K562 (cell line): Measurements from ENCODE around the gene VAT1L. TPM values are rescaled to one million over a fixed set of nuclear protein-coding genes. Genes with fewer than 3 reads are reported as not detected.

Experiments
- FOXK1 ChIP-seq: sonication (generic); formaldehyde crosslinking; IDR thresholded peaks from 2 replicates; pipeline ENCODE4 v1.8.0; 2022; ENCODE audit warnings: missing genetic modification reagents, mild to moderate bottlenecking, borderline replicate concordance
- HIVEP1 ChIP-seq: fragments of 250-450 bp; sonication (Bioruptor Pico); IDR thresholded peaks from 2 replicates; pipeline ENCODE4 v1.4.0; 2020; ENCODE audit warnings: mild to moderate bottlenecking
- PHF21A ChIP-seq: fragments of 450-650 bp; IDR thresholded peaks from 2 replicates; pipeline ENCODE4 v1.6.1; 2017; ENCODE audit warnings: low read depth, borderline replicate concordance
- SAP30 ChIP-seq: fragments of 200-600 bp; sonication (generic); IDR thresholded peaks from 2 replicates; pipeline ENCODE4 v1.6.1; 2012; ENCODE audit warnings: borderline replicate concordance, low read depth, mild to moderate bottlenecking, moderate library complexity, low read length, control low read depth, inconsistent platforms; ENCODE audit not compliant: insufficient read depth, poor library complexity, severe bottlenecking
- SIN3B ChIP-seq: fragments of 450-650 bp; IDR thresholded peaks from 2 replicates; pipeline ENCODE4 v1.6.1; 2017; ENCODE audit warnings: low read depth, mild to moderate bottlenecking, moderate library complexity
- TFAM ChIP-seq: fragments of 250-450 bp; sonication (Bioruptor Pico); conservative IDR thresholded peaks from 2 replicates; pipeline ENCODE4 v1.5.0; 2021; ENCODE audit warnings: mild to moderate bottlenecking, moderate library complexity
- YBX1 ChIP-seq: fragments of 450-650 bp; IDR thresholded peaks from 2 replicates; pipeline ENCODE4 v1.7.1; 2016; ENCODE audit warnings: mild to moderate bottlenecking
- ZNF212 ChIP-seq: fragments of 450-650 bp; formaldehyde crosslinking; IDR thresholded peaks from 2 replicates; pipeline ENCODE4 v1.4.0; 2020; ENCODE audit warnings: mild to moderate bottlenecking
- polyA plus RNA-seq, 8 experiments: library from polyadenylated mRNA; depleted of rRNA in 4 of 8; stranded (reverse) in 5 of 8; unstranded in 3 of 8; fragments of >200 nt; fragmentation: Nextera tagmentation in 2 of 8; fragmentation: Illumina TruSeq in 1 of 8; extraction: Ambion mirVana in 2 of 8; extraction: Trizol in 1 of 8; gene quantifications; 2 replicates each; pipeline versions ENCODE4 v1.2.1 to v1.2.3, GENCODE V29; 2011 to 2014; ENCODE audit warnings: inconsistent platforms in 1 of 8, missing spikeins in 1 of 8
- total RNA-seq, 7 experiments: library from RNA; depleted of rRNA in 6 of 7; stranded (reverse); fragments of >200 nt in 6 of 7; fragmentation: Illumina TruSeq in 2 of 7; extraction: Trizol in 2 of 7; gene quantifications; 2 replicates each; pipeline versions ENCODE4 v1.2.1 to v1.2.3, GENCODE V29; 2011 to 2021; ENCODE audit warnings: low replicate concordance in 1 of 7
- TF ChIP-seq, protein P1 (sequence below), 2 experiments: fragments of 450-650 bp; formaldehyde crosslinking in 1 of 2; IDR thresholded peaks; 2 replicates each; pipeline versions ENCODE4 v1.4.0 to v1.6.1; 2014 to 2020; ENCODE audit warnings: mild to moderate bottlenecking in 2 of 2, borderline replicate concordance in 1 of 2, low read depth in 1 of 2
- TF ChIP-seq, protein P2 (sequence below), 2 experiments: IDR thresholded peaks; 2 replicates each; pipeline ENCODE4 v1.6.1; 2012; ENCODE audit warnings: improper control_type of control experiment in 2 of 2, low read depth in 2 of 2, low read length in 2 of 2, borderline replicate concordance in 1 of 2
- TF ChIP-seq, protein P3 (sequence below): sonication (generic); formaldehyde crosslinking; IDR thresholded peaks from 2 replicates; pipeline ENCODE4 v1.8.1; 2023; ENCODE audit warnings: mild to moderate bottlenecking, missing genetic modification reagents, moderate library complexity
- TF ChIP-seq, protein P4 (sequence below), 3 experiments: fragments of 200-800 bp in 1 of 3; sonication (Bioruptor generic) in 1 of 3; sonication (generic) in 1 of 3; formaldehyde crosslinking in 1 of 3; IDR thresholded peaks; 2 replicates each; pipeline versions ENCODE4 v1.6.1 to v1.8.0; 2016 to 2022; ENCODE audit warnings: mild to moderate bottlenecking in 2 of 3, missing compliant biosample characterization in 2 of 3, missing genetic modification characterization in 2 of 3, missing genetic modification reagents in 1 of 3

Gene VAT1L
- total and polyA plus RNA-seq, 9 of the 15 experiments (the other 6 are each of a cell fraction or from before 2014, with no cell fraction given): 0.01 TPM; not detected in 8

DNA sequence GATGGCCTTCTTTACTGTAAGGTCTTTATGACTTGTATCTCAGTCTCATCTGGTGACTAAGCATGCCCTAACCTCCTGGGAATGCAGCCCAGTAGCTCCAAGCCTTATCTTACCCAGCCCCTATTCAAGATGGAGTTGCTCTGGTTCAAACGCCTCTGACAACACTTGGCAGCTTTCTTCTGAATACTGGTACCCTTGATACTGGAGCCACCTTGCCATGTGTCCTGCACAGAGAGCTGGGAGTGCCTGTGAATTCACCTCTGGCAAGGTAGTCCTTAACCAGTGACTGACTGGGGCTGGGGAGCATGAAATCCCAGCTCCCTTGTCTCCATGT is 48.8 kb upstream of the VAT1L start (continued):
- TF ChIP-seq, protein P1, sequence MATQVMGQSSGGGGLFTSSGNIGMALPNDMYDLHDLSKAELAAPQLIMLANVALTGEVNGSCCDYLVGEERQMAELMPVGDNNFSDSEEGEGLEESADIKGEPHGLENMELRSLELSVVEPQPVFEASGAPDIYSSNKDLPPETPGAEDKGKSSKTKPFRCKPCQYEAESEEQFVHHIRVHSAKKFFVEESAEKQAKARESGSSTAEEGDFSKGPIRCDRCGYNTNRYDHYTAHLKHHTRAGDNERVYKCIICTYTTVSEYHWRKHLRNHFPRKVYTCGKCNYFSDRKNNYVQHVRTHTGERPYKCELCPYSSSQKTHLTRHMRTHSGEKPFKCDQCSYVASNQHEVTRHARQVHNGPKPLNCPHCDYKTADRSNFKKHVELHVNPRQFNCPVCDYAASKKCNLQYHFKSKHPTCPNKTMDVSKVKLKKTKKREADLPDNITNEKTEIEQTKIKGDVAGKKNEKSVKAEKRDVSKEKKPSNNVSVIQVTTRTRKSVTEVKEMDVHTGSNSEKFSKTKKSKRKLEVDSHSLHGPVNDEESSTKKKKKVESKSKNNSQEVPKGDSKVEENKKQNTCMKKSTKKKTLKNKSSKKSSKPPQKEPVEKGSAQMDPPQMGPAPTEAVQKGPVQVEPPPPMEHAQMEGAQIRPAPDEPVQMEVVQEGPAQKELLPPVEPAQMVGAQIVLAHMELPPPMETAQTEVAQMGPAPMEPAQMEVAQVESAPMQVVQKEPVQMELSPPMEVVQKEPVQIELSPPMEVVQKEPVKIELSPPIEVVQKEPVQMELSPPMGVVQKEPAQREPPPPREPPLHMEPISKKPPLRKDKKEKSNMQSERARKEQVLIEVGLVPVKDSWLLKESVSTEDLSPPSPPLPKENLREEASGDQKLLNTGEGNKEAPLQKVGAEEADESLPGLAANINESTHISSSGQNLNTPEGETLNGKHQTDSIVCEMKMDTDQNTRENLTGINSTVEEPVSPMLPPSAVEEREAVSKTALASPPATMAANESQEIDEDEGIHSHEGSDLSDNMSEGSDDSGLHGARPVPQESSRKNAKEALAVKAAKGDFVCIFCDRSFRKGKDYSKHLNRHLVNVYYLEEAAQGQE (IDR thresholded peaks at IDR 0.05; ENCODE audit: borderline replicate concordance): no peak
- TF ChIP-seq, protein P1 (CRISPR knock-in tag; IDR thresholded peaks at IDR 0.05; ENCODE audit: low read depth): no peak
- TF ChIP-seq YBX1 (no peak), PHF21A (no peak), FOXK1 (no peak), SIN3B (no peak), ZNF212 (0 out of 2 replicates have a peak, but pooled peaks have one; percentile 81), HIVEP1 (CRISPR knock-in tag) (peak; percentile 92), TFAM (no peak), SAP30 (no peak)
- TF ChIP-seq, protein P2, sequence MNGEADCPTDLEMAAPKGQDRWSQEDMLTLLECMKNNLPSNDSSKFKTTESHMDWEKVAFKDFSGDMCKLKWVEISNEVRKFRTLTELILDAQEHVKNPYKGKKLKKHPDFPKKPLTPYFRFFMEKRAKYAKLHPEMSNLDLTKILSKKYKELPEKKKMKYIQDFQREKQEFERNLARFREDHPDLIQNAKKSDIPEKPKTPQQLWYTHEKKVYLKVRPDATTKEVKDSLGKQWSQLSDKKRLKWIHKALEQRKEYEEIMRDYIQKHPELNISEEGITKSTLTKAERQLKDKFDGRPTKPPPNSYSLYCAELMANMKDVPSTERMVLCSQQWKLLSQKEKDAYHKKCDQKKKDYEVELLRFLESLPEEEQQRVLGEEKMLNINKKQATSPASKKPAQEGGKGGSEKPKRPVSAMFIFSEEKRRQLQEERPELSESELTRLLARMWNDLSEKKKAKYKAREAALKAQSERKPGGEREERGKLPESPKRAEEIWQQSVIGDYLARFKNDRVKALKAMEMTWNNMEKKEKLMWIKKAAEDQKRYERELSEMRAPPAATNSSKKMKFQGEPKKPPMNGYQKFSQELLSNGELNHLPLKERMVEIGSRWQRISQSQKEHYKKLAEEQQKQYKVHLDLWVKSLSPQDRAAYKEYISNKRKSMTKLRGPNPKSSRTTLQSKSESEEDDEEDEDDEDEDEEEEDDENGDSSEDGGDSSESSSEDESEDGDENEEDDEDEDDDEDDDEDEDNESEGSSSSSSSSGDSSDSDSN (IDR thresholded peaks at IDR 0.05; ENCODE audit: borderline replicate concordance in 1 of 2, low read depth in 2 of 2, low read length in 2 of 2): no peak
- TF ChIP-seq, protein P3, sequence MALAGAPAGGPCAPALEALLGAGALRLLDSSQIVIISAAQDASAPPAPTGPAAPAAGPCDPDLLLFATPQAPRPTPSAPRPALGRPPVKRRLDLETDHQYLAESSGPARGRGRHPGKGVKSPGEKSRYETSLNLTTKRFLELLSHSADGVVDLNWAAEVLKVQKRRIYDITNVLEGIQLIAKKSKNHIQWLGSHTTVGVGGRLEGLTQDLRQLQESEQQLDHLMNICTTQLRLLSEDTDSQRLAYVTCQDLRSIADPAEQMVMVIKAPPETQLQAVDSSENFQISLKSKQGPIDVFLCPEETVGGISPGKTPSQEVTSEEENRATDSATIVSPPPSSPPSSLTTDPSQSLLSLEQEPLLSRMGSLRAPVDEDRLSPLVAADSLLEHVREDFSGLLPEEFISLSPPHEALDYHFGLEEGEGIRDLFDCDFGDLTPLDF (CRISPR knock-in tag): no peak
- TF ChIP-seq, protein P4, sequence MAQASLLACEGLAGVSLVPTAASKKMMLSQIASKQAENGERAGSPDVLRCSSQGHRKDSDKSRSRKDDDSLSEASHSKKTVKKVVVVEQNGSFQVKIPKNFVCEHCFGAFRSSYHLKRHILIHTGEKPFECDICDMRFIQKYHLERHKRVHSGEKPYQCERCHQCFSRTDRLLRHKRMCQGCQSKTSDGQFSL (CRISPR knock-in tag; IDR thresholded peaks at IDR 0.05): no peak
- TF ChIP-seq, protein P4 (tag; IDR thresholded peaks at IDR 0.05): peak in 1 of 2 experiments; percentile 95; a peak in 2 of 4 replicates
